ENCODE data around the gene NR2E3.

The NR2E3 gene

DNA sequence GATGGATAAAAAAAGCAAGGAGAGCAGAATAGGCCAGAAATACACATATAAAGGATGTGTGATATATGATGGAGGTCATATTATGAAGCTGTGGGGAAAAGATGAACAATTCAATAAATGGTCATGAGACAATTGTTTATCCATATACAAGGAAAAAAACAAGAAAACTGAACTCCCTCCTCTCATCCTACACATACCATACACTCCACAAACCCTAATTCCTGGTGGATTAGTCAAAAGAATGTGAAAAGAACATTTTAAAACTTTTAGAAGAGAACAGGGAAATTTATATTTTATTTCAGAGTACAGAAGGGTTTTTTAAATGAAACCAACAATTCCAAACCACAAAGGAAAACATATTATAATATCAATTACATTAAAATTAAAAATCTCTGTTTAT, 34.5 kb upstream of the NR2E3 start:
- TF ChIP-seq CTCF (IDR thresholded peaks at IDR 0.05; ENCODE audit: insufficient read depth, low read length, poor library complexity, severe bottlenecking), result no peak
- Histone ChIP-seq H3K27me3 (replicated peaks; ENCODE audit: control insufficient read depth, insufficient read depth, low read length) (no peaks in the 10 kb centered on the region), H3K36me3 (ENCODE audit: control insufficient read depth, insufficient read depth, low read length) (no peaks in the 10 kb centered on the region), H3K4me3 (replicated peaks; ENCODE audit: low read depth, low read length) (no peak overlapping the region)
- DNase-seq (ENCODE audit: extremely low read depth, insufficient read length), result no peak

GRCh38 chr15:71776304-71776703, 34.0 kb upstream of the NR2E3 start:
- Histone ChIP-seq H3K36me3 (ENCODE audit: control insufficient read depth, insufficient read depth, low read length) (no peaks in the 10 kb centered on the region), H3K27me3 (replicated peaks; ENCODE audit: control insufficient read depth, insufficient read depth, low read length) (no peaks in the 10 kb centered on the region), H3K4me3 (replicated peaks; ENCODE audit: low read depth, low read length) (no peak overlapping the region)
- no peak for TF ChIP-seq CTCF (IDR thresholded peaks at IDR 0.05; ENCODE audit: insufficient read depth, low read length, poor library complexity, severe bottlenecking)
- no peak for DNase-seq (ENCODE audit: extremely low read depth, insufficient read length)

DNA sequence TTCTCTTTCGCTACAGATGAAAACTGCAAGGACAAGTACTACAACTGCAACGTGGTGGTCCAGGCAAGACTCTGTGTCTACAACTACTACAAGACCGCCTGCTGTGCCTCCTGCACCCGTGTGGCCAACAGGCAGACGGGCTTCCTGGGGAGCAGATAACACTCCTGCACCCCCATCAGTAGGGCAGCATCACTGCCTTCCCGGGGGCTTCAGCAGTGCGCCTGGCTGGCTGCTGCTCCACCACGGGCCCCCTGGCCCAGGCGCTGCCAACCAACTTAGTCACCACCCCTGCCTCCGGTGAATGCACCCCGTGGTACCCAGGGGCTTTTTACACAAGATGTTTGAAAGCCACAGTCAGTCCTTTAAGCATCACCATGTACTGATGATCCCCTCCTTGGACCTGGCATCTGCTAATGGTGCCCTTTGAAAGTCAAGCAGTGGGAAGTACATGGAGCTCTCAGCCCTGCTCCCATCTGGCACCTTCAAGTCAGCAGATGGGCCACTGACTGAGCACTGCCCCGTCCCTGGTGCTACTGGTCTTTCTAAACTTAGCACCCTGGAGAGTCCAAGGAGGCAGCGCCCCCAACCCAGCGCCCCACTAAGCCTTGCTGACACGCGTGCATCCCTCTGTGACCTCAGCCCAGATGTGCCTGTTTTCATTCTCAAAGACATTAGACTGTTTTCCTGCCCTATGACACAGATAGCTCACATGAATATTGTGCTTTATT, 33.0 kb upstream of the NR2E3 start:
- no peak for TF ChIP-seq CTCF (IDR thresholded peaks at IDR 0.05; ENCODE audit: insufficient read depth, low read length, poor library complexity, severe bottlenecking)
- DNase-seq (ENCODE audit: extremely low read depth, insufficient read length), result no peak
- Histone ChIP-seq H3K27me3 (replicated peaks; ENCODE audit: control insufficient read depth, insufficient read depth, low read length) (no peaks in the 10 kb centered on the region), H3K36me3 (ENCODE audit: control insufficient read depth, insufficient read depth, low read length) (no peaks in the 10 kb centered on the region), H3K4me3 (replicated peaks; ENCODE audit: low read depth, low read length) (no peak overlapping the region)

GRCh38 chr15:71779073-71779797, 31.1 kb upstream of the NR2E3 start:
- Histone ChIP-seq H3K4me3 (replicated peaks; ENCODE audit: low read depth, low read length) (no peak overlapping the region), H3K27me3 (replicated peaks; ENCODE audit: control insufficient read depth, insufficient read depth, low read length) (no peaks in the 10 kb centered on the region), H3K36me3 (ENCODE audit: control insufficient read depth, insufficient read depth, low read length) (no peaks in the 10 kb centered on the region)
- no peak for DNase-seq (ENCODE audit: extremely low read depth, insufficient read length)
- no peak for TF ChIP-seq CTCF (IDR thresholded peaks at IDR 0.05; ENCODE audit: insufficient read depth, low read length, poor library complexity, severe bottlenecking)

GRCh38 chr15:71780115-71780976, 30.0 kb upstream of the NR2E3 start:
- peak; percentile 83 for TF ChIP-seq CTCF (IDR thresholded peaks at IDR 0.05; ENCODE audit: insufficient read depth, low read length, poor library complexity, severe bottlenecking)

More at GRCh38 chr15:71780115-71780976, 30.0 kb upstream of the NR2E3 start:
- no peaks in the 10 kb centered on the region for H3K27me3 ChIP-seq (replicated peaks; ENCODE audit: control insufficient read depth, insufficient read depth, low read length)
- no peak overlapping the region for H3K4me3 ChIP-seq (replicated peaks; ENCODE audit: low read depth, low read length)
- DNase-seq (ENCODE audit: extremely low read depth, insufficient read length), result peak; percentile 44
- no peaks in the 10 kb centered on the region for H3K36me3 ChIP-seq (ENCODE audit: control insufficient read depth, insufficient read depth, low read length)
